A172 (cell line): ENCODE results near the gene HCRTR2. TPM values are rescaled to one million over a fixed set of nuclear protein-coding genes. Genes with fewer than 3 reads are reported as not detected.
"Not testable (repeated sequence)": the region's sequence is repeated elsewhere in the genome, so short reads cannot be mapped to it uniquely, and the experiment has no call there.

ENCODE experiments used
- DNase-seq: peaks from one replicate; pipeline ENCODE4 v3.0.0-alpha.2; 2015; ENCODE audit warnings: low spot score
- total RNA-seq: library from RNA; depleted of rRNA; stranded (reverse); fragments of >200 nt; shearing (Covaris generic); gene quantifications from 2 replicates; pipeline ENCODE4 v1.2.3, GENCODE V29; 2014; rRNA removed

Gene HCRTR2
- not detected in 2 replicates for total RNA-seq

DNA sequence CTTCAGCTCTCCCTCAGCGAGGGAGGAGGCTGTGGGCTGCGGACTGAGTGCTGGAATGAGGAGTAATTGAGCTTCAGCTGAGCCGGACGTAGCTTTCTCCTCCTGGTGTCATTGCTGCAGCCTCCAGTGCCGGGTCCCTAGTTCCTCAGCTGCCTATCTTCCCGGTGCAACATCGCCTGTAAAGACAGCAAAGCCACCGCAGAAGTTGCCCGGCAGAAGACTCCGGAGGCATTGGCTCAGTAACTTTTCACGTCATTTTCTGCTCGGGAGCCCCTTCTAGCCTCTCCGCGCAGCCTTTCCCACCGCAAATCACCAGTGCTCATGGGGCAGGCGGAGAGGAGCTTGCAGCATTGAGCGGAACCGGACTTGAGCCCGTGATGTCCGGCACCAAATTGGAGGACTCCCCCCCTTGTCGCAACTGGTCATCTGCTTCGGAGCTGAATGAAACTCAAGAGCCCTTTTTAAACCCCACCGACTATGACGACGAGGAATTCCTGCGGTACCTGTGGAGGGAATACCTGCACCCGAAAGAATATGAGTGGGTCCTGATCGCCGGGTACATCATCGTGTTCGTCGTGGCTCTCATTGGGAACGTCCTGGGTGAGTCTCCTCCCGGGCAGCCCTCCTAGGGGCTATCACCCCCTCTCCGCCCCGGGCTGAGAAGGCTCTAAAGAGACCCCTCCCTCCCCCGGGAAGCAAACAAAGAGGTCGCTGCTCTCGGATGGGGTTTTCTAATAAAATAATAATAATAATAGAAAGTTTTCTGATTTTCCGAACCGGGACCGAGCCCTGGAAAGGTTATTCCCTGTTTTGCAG, at the start of gene HCRTR2:
Gene HCRTR2, plus strand, starts transcription at position 305 of the 816 bp plus-strand sequence. Its CDS starts 73 bp downstream, at position 378.
- DNase-seq: no peak

DNA sequence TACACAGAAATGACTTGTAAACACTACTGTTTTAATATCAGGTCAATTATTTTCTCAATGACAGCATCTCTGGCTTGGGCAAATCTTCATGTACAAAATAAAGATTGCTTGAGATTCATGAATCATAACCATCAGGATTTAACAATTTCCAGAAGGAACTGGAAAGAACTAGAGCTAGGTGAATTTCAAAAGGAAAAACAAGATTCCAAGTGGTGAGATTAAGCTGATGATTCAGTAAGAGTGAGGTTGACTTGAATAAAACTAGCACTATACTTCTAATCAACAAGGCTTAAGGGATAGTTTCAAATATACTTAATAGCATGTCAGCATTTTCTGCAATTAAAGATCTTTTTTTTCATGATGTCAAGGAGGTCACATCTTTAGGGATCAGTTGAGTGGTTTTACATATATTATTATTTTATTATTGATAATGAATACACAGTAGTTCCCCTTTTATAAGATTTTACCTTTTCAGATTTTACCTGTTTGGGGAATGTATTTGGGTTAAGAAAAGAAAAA, 43.5 kb upstream of the HCRTR2 start:
- no peak for DNase-seq

DNA sequence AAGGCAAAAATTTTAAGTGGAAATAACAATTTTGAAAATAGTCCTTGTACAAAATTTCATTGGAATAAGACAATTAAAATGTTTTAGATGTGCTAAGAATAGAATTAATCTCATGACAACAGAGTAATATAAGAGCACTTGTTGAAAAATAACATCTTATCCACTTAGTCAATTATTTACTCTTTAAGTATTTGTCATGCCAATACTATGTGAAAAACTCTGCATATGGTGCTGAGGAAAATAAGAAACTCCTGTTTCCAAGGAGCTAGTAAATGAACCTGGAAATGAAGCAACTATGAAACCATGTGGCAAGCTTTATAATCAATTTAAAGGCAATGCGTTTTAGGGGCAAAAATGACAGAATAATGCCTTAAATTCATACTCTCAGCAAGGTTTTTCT, 42.7 kb upstream of the HCRTR2 start:
- DNase-seq: no peak

DNA sequence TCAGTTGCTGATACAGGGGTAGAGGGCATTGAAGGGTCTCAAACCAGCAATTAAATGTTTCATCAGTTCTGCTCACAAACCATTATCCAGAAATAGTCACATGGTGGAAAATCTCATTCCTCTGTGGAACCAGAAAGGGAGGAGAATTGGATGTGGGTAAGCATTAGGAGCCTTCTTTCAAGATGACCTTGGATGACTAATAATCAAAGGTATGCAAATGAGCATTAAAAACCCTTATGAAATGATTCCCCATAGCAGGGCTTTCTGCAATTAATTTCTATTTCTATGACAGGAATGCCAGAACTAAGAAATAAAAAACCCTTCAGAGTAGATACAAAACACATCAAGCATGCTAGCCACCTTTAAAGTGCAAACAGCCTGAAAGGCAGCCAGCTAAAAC, 37.4 kb upstream of the HCRTR2 start:
- no peak for DNase-seq

DNA sequence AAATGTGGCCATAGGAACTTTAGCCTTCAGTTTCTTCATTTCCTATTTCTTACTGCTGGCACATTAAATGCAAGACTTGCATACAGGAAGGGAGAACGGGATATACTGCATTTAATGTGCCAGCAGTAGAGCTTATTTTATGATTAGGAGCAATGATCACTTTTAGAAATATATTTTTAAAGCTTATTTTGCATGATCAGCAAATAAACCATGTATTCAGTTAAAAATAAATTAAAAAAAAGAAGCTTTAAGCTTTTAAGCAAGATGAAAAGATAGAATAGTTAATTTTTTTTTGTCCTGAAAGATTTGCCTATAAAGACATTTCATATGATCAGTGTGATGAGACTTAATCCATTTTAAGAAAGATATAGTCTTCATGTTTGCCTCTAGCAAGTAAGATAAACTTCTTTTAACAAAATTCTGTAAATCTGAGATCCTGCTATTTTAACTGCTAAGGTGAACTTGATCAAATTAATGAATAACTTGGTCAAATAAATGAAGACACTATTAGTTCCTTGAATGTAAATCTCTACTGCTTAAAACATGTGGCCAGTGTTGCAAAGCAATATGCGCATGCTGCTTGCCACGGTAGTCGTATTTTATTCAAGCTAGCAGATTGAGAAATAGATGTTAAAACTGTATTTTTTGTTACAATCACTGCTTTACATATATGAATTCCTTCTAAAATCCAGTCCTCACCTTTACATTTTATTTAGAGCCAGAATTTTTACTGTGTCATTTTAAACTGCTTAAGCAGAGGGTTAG, 36.2 kb upstream of the HCRTR2 start:
- DNase-seq: no peak

DNA sequence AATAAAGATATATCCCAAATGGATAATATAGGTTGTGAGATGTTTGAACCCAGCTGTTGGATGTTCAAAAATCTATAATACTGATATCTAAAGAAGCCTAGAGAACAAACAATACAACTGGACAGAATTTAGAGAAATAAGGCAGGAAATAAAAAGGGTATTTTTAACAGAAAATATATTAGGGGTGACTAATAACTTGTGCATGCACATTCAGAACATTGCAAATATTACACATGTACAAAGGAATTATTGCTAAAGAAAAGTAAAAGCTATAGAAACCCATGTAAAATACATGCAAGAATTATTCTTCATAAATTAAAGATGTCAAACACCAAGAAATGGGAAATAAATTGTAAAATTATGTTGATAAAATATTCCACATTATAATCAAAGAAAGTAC, 32.7 kb upstream of the HCRTR2 start:
- no peak for DNase-seq

DNA sequence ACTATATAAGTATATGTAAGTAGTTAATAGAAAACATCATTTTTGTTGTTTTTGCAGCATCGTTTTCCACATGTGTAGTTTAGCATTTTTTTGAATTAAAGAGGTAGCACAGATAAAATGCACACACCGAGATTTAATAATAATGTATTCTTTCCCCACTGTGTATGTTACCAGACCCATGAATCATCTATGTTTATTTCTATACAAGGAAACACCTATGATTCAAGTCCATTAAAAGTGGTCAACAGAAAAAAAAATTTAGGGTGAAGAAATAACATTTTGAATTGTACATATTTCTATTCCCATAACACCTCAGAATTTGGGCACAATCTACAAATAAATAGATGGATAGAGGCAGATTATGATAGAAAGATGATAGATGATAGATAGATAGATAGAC, 31.7 kb upstream of the HCRTR2 start:
- DNase-seq: no peak

DNA sequence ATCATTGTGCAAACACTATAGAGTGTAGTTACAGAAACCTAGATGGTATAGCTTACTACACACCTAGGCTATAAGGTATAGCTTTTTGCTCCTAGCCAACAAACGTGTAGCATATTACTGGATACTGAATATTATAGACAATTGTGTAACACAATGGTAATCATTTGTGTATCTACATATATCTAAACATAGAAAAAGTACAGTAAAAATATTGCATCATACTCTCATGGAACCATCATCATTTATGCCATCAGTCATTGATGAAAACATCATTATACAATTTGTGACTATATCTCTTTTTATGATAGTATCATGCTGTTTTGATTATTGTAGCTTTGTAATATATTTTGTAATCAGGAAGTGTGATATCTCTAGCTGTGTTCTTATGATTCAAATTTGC, 21.0 kb upstream of the HCRTR2 start:
- DNase-seq: no peak

DNA sequence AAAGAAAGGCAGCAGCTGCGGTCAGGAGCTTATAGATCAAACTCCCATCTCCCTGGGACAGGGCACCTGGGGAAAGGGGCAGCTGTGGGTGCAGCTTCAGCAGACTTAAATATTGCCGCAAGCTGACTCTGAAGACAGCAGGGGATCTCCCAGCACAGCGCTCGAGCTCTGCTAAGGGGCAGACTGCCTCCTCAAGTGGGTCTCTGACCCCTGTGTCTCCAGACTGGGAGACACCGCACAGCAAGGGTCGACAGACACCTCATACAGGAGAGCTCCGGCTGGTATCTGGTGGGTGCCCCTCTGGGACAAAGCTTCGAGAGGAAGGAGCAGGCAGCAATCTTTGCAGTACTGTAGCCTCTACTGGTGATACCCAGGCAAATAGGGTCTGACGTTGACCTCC, 15.5 kb upstream of the HCRTR2 start:
- DNase-seq: not testable (repeated sequence)

DNA sequence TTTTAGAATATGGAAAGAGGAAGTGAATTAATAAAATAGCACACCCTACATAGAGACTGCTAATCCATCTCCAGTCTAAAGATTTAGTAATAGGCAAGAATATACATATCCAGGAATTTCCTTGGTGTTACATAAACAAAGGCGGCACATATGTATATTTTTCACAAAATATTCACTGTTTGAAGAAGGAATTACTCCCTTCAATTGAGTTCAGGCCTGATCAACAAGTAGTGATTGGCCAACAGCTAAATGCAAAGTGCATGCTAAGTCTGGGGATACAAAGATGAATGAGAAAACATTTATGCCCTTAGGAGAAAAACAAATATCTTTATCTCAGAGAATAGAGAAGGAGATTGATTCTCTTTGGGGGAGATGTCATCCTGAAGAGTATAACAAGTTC, 6.5 kb upstream of the HCRTR2 start:
- DNase-seq: no peak

DNA sequence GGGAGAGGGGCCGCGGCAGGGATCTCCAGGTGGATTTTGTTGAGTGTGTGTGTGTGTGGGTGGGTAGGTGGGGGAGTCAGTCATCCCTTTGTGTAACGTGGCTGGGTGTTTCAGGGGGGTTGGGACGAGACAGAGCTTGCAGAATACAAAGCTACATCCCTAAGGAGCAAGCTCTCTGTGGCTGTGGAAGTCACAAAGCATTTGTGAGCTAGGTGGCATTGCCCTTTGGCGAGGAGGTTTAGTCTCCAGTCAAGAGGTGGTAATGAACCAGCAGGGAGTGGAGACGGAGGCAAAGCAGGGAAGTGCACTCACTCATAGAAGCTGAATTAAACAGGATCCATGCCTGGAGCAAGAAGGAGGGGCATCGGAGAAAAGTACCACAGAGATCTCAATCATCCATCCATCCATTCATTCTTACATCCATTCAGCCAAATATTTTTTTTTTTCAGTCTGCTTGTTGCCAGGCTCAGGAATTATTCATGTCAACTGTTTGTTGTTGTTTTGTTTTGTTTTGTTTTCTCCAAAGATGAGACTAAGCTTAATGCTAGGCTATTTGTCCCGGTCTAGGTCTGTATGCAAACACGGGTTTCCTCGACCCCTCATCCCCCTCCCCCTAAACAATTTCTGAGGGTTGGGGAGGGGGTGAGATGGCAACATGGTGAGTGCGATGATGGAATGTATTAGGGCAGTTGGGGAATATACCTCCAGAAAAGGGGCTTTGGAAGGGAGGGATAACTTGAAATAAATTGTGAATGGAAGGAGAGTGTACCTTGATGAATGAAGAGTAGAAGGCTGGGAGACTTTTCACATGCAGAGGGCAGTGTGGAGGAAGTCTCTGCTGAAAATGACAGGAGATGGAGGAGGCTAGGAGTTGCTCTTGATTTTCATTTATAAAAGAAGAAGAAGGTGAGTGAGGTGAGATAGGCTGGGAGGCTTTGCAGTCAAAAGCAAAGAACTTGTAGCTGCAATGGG, 1.0 kb downstream of the HCRTR2 start:
- DNase-seq: no peak

DNA sequence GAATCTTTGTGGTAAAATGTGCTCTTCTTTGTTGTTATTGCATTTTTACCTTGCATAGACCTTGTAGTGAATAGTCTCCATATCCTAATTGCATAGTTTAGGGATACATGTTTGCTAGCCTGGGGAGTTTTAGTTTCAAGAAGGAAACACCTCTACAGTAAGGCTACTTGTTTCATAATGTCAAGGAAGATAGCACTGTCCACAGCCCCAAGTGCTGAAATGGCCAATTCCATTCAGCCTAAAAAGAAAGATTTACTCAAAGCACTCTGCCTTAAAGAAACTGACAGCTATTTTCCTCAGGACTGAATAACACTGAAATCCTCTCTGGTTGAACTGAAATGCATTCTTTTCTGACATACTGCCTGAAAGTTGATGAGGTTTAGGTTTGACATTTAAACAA, 2.6 kb downstream of the HCRTR2 start:
- DNase-seq: peak; percentile 4

DNA sequence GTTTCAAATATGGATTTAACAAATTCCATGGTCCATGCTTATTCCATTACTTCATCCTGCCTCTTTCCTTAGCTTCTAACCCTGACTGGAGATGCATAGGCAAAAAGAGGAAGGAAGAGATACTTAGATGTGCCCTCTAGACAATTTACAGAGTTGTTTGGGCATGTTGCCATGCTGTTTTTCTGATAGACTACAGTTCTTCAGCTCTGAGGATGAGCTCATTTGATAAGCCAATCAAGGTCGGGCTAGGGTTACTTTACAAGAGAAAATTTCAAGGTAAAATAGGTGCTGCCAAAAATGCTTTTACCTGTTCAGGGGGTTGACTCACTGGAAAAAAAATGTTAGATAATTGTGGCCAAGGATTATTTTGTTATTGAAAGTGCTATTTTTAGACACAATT, 5.9 kb downstream of the HCRTR2 start:
- DNase-seq: no peak

DNA sequence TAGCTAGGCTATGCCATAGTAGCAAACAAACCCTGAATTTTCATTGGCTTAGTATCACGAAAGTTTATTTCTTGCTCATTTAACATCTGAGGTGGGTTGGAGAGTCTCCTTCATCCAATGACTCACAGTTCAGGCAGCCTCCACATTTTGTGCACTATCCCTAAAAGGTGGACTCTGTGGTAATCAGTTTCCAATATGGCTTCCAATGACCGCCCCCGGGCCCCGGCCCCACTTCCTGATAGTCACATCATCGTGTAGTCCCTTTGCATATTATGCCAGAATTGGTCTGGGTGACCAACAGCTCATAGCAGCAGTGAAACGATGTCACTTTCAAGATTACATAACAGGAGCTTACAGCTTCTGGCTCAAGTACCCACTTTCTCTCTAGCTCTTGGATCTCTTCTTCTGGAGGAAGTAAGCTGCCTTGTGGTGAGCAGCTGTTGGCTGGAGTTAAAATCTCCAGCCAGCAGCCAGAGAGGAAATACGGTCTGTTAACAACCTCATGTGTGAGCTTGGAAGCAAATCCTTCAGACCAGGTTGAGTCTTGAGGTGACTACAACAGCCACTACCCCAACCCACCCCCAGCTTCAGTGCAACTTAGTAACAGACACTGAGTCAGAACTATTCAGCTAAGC, 7.8 kb downstream of the HCRTR2 start:
- no peak for DNase-seq

DNA sequence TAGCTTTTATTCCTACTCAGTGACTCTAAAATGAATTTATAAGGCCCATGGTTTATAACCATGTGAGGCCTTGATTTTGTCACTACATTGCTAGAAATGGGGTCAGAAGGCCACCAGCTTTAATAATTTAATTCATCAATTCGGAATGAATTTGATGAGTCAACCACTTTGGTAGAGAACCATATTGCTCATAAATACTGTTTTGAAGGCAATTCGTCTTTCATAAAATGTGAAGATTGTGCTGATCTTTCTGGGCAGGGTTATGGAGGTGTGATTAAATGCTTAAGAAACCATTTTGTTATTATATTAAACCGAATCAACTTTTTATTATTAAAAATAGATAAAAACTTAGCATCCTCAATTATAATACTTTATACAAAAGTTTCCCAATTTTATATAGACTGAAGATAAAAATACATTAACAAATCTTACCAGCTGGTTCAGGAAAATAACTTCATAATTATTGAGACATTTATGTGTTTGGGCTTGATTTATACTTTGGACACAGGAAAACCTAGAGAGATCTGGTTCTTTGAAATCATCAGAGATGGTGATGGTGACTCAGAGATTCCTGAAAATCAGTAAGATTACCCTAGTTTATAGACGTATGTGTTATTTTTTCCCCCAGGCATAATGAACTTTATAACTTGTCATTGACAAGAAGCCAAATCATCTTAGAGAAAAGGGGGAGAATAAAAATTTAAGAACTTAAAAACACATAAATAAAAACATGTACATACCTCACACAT, 10.6 kb downstream of the HCRTR2 start:
- DNase-seq: no peak

DNA sequence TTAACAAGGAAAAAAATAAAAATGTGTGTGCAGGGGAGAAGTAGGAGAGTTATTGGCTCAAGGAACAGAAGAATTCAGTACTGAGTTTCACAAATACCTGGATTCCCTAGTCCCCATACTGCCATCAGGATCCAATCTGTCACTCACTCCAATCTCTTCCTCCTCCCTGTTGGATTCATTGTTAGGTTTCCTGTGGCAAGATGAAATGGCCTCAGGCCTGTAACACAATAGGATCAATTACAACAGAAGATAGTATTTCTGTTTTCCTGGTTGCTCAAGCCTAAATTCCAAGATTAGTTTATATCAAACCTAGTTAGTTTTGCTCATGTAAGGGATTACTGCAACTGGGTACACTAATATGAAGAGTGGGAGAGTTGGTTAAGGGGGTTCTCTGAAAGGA, 24.4 kb downstream of the HCRTR2 start:
- DNase-seq: no peak

DNA sequence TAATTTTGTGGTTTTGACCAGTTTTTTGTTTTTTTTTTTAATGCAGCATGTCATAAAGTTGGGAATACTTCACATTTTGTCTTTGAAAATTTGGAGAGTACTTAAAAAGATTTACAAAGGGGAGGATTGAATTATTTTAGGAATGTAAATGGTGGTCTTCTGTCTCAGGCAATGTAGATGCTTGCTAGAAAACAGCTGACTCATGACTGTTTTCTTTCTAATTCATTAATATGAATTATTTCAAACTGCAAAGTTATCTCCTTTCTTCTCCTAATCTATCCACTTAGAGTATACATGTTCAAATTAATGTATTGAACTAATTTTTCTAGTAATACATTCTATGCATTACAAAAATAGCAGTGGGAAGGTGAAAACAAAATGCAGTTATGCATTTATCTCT, 24.9 kb downstream of the HCRTR2 start:
- DNase-seq: no peak

DNA sequence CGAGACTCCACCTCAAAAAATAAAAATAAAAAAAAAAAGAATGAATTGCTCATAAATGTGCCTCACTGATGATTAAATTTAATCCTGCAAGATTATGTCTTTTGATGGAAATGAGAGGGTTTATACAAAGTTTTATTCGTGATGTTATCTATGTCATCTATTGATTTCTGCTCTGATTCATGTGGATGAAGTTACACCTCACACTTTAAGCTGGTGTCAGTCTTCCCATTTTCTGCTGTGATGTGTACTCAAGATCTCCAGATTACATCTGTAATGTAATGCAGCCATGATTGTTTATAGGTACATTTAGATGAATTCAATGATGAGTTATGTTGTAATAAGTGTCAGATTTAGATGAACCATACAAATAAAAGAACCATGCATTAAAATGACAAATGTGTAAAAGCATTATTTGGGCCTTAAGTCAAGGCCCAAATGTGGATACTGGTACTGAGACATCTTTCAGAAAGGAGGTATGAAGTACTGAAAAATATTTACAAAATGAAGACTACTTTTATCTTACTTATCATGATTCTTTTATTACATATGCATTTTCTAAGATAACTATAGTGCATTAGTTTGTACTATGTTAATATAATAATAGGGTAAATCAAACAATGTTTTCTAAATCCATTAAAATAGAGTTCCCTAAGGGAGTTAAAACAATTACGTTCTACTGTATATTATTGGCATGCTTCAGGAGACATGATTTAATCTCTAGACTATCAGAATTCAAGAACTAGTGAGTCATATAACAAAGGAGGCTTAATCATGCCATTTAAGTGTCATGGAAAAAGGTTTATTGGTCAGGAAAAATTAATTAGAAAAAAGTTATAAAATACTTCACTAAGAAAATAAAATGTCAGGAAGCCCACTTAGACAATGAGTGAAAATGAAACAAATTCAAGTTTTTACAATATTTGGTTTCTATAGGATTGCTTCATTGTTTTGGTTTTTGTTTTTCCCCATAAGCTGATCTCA, 34.5 kb downstream of the HCRTR2 start:
- DNase-seq: peak; percentile 4

DNA sequence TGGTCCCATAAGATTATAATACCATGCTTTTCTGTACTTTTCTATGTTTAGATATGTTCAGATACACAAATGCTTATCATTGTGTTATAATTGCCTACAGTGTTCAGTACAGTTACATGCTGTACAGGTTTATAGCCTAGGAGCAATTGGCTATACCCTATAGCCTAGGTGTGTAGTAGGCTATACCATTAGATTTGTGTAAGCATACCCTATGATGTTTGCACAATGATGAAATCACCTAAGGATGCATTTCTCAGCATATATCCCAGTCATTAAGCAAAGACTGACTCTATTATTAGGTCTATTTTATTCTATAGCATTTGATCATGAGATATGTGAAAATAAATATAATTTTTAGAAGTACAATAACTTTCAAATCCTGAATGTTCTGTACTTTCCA, 36.6 kb downstream of the HCRTR2 start:
- DNase-seq: no peak
